Activated CD4-positive, alpha-beta memory T cell treated with anti-CD3 and anti-CD28 coated beads for 36 hours (primary cell): Measurements from ENCODE around the gene AFF2. TPM values are rescaled to one million over a fixed set of nuclear protein-coding genes. Genes with fewer than 3 reads are reported as not detected.

Source experiments
- CTCF ChIA-PET: fragments of 350-600 bp; sonication (Branson Sonifier 250); formaldehyde crosslinking; loops from one replicate; lab custom pipeline; 2021; ENCODE audit warnings: antibody characterized with exemption, inconsistent platforms; lab: Charles Lee
- POLR2A ChIA-PET: fragments of 350-600 bp; sonication (Branson Sonifier 250); formaldehyde crosslinking; loops from one replicate; lab custom pipeline; 2021; ENCODE audit warnings: antibody characterized with exemption; lab: Charles Lee
- DNase-seq: peaks from one replicate; pipeline ENCODE4 v3.0.0-alpha.2; 2020
- H3K27ac Mint-ChIP-seq: one replicate; pipeline ENCODE4 v1.8.0; 2021; ENCODE audit warnings: mixed read lengths
- H3K27me3 Mint-ChIP-seq: one replicate; pipeline ENCODE4 v1.8.0; 2021; ENCODE audit warnings: mixed read lengths
- H3K36me3 Mint-ChIP-seq: one replicate; pipeline ENCODE4 v1.8.0; 2021; ENCODE audit warnings: mixed read lengths
- H3K4me1 Mint-ChIP-seq: one replicate; pipeline ENCODE4 v1.8.0; 2021; ENCODE audit warnings: low read depth, mixed read lengths
- H3K4me3 Mint-ChIP-seq: one replicate; pipeline ENCODE4 v1.8.0; 2021; ENCODE audit warnings: mild to moderate bottlenecking, mixed read lengths
- H3K9me3 Mint-ChIP-seq: one replicate; pipeline ENCODE4 v1.8.0; 2021; ENCODE audit warnings: mixed read lengths
- intact Hi-C: fragments of 100-400 bp; cut with micrococcal nuclease; formaldehyde crosslinking; loops from one replicate; pipeline ENCODE4 v1.15.1; 2023
- total RNA-seq, 2 experiments: library from RNA; stranded (reverse); gene quantifications; one replicate each; pipeline ENCODE4 v1.2.3, GENCODE V29; 2021

The AFF2 gene
- total RNA-seq, 2 experiments from 2014 or later: 0.36 to 0.45 TPM

GRCh38 chrX:148538582-148538981, 38.2 kb downstream of the AFF2 start:
- Mint-ChIP-seq H3K27me3 (no peaks in the 10 kb centered on the region), H3K36me3 (no peaks in the 10 kb centered on the region), H3K9me3 (no peaks in the 10 kb centered on the region), H3K4me1 (no peaks in the 10 kb centered on the region), H3K4me3 (no peak overlapping the region), H3K27ac (no peak overlapping the region)
- no peak for DNase-seq
- POLR2A ChIA-PET: no interaction called here
- CTCF ChIA-PET: interaction anchor here (1.2 kb wide), 1 partner anchor 8 kb away, joined by 5 read pairs; no protein-coding TSS in a partner anchor
- intact Hi-C loops: no loop called here

- Mint-ChIP-seq H3K4me3 (no peak overlapping the region), H3K27me3 (no peaks in the 10 kb centered on the region), H3K27ac (no peak overlapping the region), H3K36me3 (no peaks in the 10 kb centered on the region), H3K4me1 (no peaks in the 10 kb centered on the region), H3K9me3 (no peaks in the 10 kb centered on the region)
- ChIA-PET POLR2A (no interaction called here), CTCF (interaction anchor here (0.9 to 1.1 kb wide), 2 partner anchors 8 to 10 kb away, joined by 3 to 4 read pairs; no protein-coding TSS in a partner anchor)
- intact Hi-C loops: no loop called here
- no peak for DNase-seq
Measured at GRCh38 chrX:148540114-148540513, 39.7 kb downstream of the AFF2 start.

GRCh38 chrX:148540671-148541583, 40.5 kb downstream of the AFF2 start:
- H3K9me3 Mint-ChIP-seq: no peaks in the 10 kb centered on the region
- ChIA-PET CTCF (interaction anchor here (0.9 to 1.1 kb wide), 2 partner anchors 9 to 10 kb away, joined by 3 to 4 read pairs; no protein-coding TSS in a partner anchor), POLR2A (no interaction called here)
- H3K4me1 Mint-ChIP-seq: no peaks in the 10 kb centered on the region
- H3K27ac Mint-ChIP-seq: no peak overlapping the region
- DNase-seq: no peak
- no peaks in the 10 kb centered on the region for H3K36me3 Mint-ChIP-seq
- H3K4me3 Mint-ChIP-seq: no peak overlapping the region
- intact Hi-C loops: no loop called here
- H3K27me3 Mint-ChIP-seq: no peaks in the 10 kb centered on the region

GRCh38 chrX:148541584-148541940, 41.1 kb downstream of the AFF2 start:
- no peak overlapping the region for H3K4me3 Mint-ChIP-seq
- H3K9me3 Mint-ChIP-seq: no peaks in the 10 kb centered on the region
- intact Hi-C loops: no loop called here
- no peak overlapping the region for H3K27ac Mint-ChIP-seq
- CTCF ChIA-PET: no interaction called here
- POLR2A ChIA-PET: no interaction called here
- DNase-seq: no peak
- no peaks in the 10 kb centered on the region for H3K36me3 Mint-ChIP-seq
- no peaks in the 10 kb centered on the region for H3K27me3 Mint-ChIP-seq
- no peaks in the 10 kb centered on the region for H3K4me1 Mint-ChIP-seq

GRCh38 chrX:148542481-148543255, 42.3 kb downstream of the AFF2 start:
- Mint-ChIP-seq H3K9me3 (no peaks in the 10 kb centered on the region), H3K4me3 (no peak overlapping the region), H3K4me1 (no peaks in the 10 kb centered on the region), H3K27ac (no peak overlapping the region), H3K36me3 (no peaks in the 10 kb centered on the region), H3K27me3 (no peaks in the 10 kb centered on the region)
- DNase-seq: no peak
- intact Hi-C loops: no loop called here
- ChIA-PET POLR2A (no interaction called here), CTCF (no interaction called here)

GRCh38 chrX:148552775-148553174, 52.4 kb downstream of the AFF2 start:
- no peak overlapping the region for H3K4me3 Mint-ChIP-seq
- no peaks in the 10 kb centered on the region for H3K27me3 Mint-ChIP-seq
- CTCF ChIA-PET: interaction anchor here (1.0 to 1.2 kb wide), 2 partner anchors 18 to 34 kb away, joined by 3 read pairs; no protein-coding TSS in a partner anchor
- POLR2A ChIA-PET: no interaction called here
- intact Hi-C loops: no loop called here
- no peaks in the 10 kb centered on the region for H3K4me1 Mint-ChIP-seq
- H3K27ac Mint-ChIP-seq: no peak overlapping the region
- H3K9me3 Mint-ChIP-seq: no peaks in the 10 kb centered on the region
- H3K36me3 Mint-ChIP-seq: no peaks in the 10 kb centered on the region
- no peak for DNase-seq

- DNase-seq: no peak
Measured at GRCh38 chrX:148555101-148555500, 54.7 kb downstream of the AFF2 start.

GRCh38 chrX:148555571-148556243, 55.3 kb downstream of the AFF2 start:
- Mint-ChIP-seq H3K27me3 (no peaks in the 10 kb centered on the region), H3K36me3 (no peaks in the 10 kb centered on the region), H3K4me1 (no peaks in the 10 kb centered on the region), H3K27ac (no peak overlapping the region), H3K4me3 (no peak overlapping the region), H3K9me3 (peaks cover 3% of the 10 kb centered on the region)
- ChIA-PET CTCF (no interaction called here), POLR2A (no interaction called here)
- intact Hi-C loops: no loop called here
- no peak for DNase-seq

More at GRCh38 chrX:148555101-148555500, 54.7 kb downstream of the AFF2 start:
- H3K4me3 Mint-ChIP-seq: no peak overlapping the region
- H3K36me3 Mint-ChIP-seq: no peaks in the 10 kb centered on the region
- no peaks in the 10 kb centered on the region for H3K27me3 Mint-ChIP-seq
- H3K27ac Mint-ChIP-seq: no peak overlapping the region
- peaks cover under 1% of the 10 kb centered on the region for H3K9me3 Mint-ChIP-seq
- intact Hi-C loops: no loop called here
- POLR2A ChIA-PET: no interaction called here
- CTCF ChIA-PET: no interaction called here
- no peaks in the 10 kb centered on the region for H3K4me1 Mint-ChIP-seq

- no peaks in the 10 kb centered on the region for H3K36me3 Mint-ChIP-seq
- no peaks in the 10 kb centered on the region for H3K27me3 Mint-ChIP-seq
- intact Hi-C loops: no loop called here
- no peaks in the 10 kb centered on the region for H3K4me1 Mint-ChIP-seq
- ChIA-PET CTCF (no interaction called here), POLR2A (no interaction called here)
- no peak overlapping the region for H3K4me3 Mint-ChIP-seq
- H3K9me3 Mint-ChIP-seq: peaks cover 3% of the 10 kb centered on the region
- no peak overlapping the region for H3K27ac Mint-ChIP-seq
- no peak for DNase-seq
Measured at GRCh38 chrX:148556498-148556897, 56.1 kb downstream of the AFF2 start.

GRCh38 chrX:148562846-148563245, 62.4 kb downstream of the AFF2 start:
- POLR2A ChIA-PET: no interaction called here
- peaks cover 3% of the 10 kb centered on the region for H3K9me3 Mint-ChIP-seq
- H3K27me3 Mint-ChIP-seq: no peaks in the 10 kb centered on the region
- intact Hi-C loops: no loop called here
- H3K36me3 Mint-ChIP-seq: no peaks in the 10 kb centered on the region
- no peak overlapping the region for H3K27ac Mint-ChIP-seq
- H3K4me3 Mint-ChIP-seq: no peak overlapping the region
- no peak for DNase-seq
- CTCF ChIA-PET: no interaction called here
- no peaks in the 10 kb centered on the region for H3K4me1 Mint-ChIP-seq

GRCh38 chrX:148567229-148567628, 66.8 kb downstream of the AFF2 start:
- no peaks in the 10 kb centered on the region for H3K27me3 Mint-ChIP-seq
- intact Hi-C loops: no loop called here
- CTCF ChIA-PET: no interaction called here
- DNase-seq: no peak
- POLR2A ChIA-PET: no interaction called here
- no peaks in the 10 kb centered on the region for H3K4me1 Mint-ChIP-seq
- no peak overlapping the region for H3K4me3 Mint-ChIP-seq
- no peaks in the 10 kb centered on the region for H3K9me3 Mint-ChIP-seq
- H3K27ac Mint-ChIP-seq: no peak overlapping the region
- no peaks in the 10 kb centered on the region for H3K36me3 Mint-ChIP-seq

- DNase-seq: no peak
- H3K4me1 Mint-ChIP-seq: no peaks in the 10 kb centered on the region
- POLR2A ChIA-PET: no interaction called here
- H3K4me3 Mint-ChIP-seq: no peak overlapping the region
- CTCF ChIA-PET: no interaction called here
- intact Hi-C loops: no loop called here
- no peaks in the 10 kb centered on the region for H3K27me3 Mint-ChIP-seq
- H3K27ac Mint-ChIP-seq: no peak overlapping the region
- H3K9me3 Mint-ChIP-seq: no peaks in the 10 kb centered on the region
- H3K36me3 Mint-ChIP-seq: no peaks in the 10 kb centered on the region
Measured at GRCh38 chrX:148567779-148568178, 67.4 kb downstream of the AFF2 start.
